GM12872 (cell line): ENCODE data around the gene TRABD2A.

Experiments
- TF ChIP-seq, protein P1 (sequence below): IDR thresholded peaks from 3 replicates; pipeline ENCODE4 v1.5.1; 2011; ENCODE audit warnings: low read depth, mild to moderate bottlenecking, low read length, moderate library complexity; ENCODE audit not compliant: insufficient read depth

Gene TRABD2A

DNA sequence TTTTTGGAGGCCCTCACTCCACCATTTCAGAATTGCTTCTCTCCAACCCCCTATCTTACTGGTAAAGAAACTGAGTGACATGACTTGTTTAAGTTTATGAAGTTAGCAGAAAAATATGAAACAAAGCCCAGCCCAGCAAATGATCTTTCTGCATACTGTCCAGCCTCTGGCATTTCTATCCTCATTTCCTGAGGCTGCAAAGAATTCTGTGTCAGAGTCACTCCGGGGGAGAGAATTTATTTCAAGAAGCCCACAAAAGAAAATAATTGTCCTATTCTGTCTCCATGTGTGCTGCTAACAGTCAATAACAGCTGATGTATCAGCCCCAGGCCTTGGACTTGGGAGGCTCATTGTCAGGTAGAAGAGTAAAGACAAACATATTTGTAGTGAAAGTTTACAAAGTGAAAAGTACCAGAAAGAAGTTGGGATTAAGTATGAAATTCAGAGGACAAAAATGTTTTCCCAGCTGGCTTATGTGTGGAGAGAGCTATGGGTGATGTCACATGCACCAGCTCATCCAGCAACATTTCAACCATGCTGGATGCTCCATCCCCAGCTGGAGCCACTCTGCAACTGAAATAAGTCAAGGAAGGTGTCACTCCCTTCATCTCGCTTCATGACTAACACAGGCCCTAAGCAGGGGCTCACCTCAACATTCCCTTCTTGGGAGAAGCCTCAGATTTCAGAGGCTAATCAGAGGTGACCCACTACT, 42.3 kb downstream of the TRABD2A start:
- TF ChIP-seq, protein P1, sequence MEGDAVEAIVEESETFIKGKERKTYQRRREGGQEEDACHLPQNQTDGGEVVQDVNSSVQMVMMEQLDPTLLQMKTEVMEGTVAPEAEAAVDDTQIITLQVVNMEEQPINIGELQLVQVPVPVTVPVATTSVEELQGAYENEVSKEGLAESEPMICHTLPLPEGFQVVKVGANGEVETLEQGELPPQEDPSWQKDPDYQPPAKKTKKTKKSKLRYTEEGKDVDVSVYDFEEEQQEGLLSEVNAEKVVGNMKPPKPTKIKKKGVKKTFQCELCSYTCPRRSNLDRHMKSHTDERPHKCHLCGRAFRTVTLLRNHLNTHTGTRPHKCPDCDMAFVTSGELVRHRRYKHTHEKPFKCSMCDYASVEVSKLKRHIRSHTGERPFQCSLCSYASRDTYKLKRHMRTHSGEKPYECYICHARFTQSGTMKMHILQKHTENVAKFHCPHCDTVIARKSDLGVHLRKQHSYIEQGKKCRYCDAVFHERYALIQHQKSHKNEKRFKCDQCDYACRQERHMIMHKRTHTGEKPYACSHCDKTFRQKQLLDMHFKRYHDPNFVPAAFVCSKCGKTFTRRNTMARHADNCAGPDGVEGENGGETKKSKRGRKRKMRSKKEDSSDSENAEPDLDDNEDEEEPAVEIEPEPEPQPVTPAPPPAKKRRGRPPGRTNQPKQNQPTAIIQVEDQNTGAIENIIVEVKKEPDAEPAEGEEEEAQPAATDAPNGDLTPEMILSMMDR = no peak

DNA sequence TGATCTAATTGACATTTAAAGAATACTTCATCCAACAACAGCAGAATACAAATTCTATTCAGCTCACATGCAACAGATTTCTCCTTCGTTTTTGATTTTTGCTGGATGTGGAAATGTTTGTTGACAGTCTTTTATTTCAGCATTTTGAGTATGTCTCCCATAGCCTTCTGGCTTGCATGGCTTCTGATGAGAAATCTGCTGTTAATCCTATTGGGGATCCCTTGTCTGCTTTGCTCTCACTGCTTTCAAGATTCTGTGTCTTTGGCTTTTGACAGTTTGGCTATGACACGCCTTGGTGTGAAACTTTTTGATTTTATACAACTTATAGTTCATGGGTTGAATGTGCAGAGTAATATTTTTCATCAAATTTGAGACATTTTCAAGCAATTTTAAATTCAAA, 44.7 kb downstream of the TRABD2A start:
- TF ChIP-seq, protein P1 = no peak

DNA sequence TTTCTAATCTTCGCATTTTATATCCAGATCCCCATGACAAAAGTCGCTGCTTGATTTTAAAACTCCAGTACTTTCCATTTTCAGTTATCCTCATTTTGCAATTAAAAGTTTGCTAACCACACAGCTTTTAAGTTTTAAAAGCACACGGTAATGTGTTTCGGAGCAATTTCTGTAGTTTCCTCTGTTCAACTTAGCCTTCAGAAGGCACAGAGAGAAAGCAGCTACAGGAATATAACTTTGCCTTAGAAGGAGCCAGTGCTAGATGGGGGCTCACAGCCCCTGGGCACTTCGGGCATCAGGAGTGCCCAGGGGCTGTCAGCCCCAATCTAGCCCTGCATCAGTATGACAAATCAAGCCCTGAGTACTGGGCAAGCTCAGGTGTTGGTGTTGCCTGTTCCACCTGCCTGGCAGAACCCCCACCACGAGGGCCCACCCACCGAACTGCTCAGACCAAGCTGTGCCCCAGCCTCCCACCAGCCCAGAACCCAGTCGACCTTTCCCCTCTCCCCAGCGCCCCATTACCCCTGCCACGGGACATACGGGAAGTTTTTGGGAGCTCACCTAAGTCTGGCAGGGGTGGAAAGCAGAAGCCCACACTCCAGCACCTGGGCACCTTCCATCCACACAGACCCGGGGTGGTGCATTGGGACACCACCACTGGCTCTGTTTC, 47.3 kb downstream of the TRABD2A start:
- TF ChIP-seq, protein P1 = no peak

DNA sequence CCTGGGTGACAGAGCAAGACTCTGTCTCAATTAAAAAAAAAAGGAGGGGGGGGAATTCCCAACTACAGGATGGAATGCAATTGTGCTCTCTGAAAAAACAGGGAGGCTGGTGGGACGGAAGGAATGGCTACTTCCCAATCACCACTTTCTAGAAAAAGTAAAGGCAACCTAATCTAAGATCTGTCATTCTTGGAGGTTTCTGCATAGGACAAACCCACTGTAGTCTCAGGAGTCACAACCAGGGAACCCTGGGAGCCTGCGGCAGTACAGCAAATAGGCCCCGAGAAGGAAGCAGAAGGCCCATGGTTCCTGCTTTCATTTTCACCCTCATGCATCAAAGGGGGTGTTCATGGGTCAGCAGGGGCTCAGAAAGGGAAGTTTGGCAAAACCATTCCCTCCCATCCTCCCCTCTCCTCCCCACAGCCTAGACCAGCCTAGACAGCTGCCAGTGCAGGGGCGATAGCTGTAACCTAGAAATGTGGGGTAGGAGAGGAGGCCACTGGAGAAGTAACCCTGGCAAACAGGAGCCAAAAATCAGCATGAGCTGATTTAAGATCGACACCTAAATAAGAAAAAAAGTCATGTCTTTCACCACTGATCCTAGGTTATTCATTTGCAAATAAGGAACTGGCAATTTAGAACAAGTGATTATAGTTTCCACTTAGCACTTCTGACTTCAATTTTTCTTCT, 48.0 kb downstream of the TRABD2A start:
- TF ChIP-seq, protein P1 = no peak

- TF ChIP-seq, protein P1 = no peak
Observed at GRCh38 chr2:84830758-84831500, 50.0 kb downstream of the TRABD2A start.

GRCh38 chr2:84830095-84830494, 50.8 kb downstream of the TRABD2A start:
- TF ChIP-seq, protein P1 = no peak

DNA sequence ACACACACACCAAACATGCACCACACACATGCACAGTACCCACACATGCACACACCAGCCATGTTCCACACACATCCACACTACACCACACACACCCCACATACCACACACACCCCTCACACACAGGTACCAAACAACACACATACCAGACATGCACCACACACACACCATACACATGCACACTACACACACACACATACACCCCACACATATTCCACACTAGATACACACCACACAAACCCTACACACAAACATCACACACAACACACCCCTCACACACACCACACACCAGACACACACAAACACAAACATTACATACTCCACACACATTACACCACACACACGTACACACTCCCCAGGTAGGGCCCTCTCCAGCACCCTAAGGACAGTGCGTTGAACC, 51.2 kb downstream of the TRABD2A start:
- TF ChIP-seq, protein P1 = no peak
